Activated B cell treated with CpG ODN at 0.5 μM for 24 hours (primary cell): ENCODE data around the gene SYT6. TPM values are rescaled to one million over a fixed set of nuclear protein-coding genes. Genes with fewer than 3 reads are reported as not detected.

Experiments
- ATAC-seq: fragments of 200-7000 bp; cut with Tn5 transposase; one replicate; pipeline ENCODE4 v1.10.0; 2021; ENCODE audit warnings: low read depth, mild to moderate bottlenecking, moderate library complexity
- CTCF ChIA-PET: fragments of 350-600 bp; sonication (Branson Sonifier 250); formaldehyde crosslinking; loops from one replicate; lab custom pipeline; 2021; ENCODE audit warnings: antibody characterized with exemption; lab: Charles Lee
- POLR2A ChIA-PET: fragments of 350-600 bp; sonication (Branson Sonifier 250); formaldehyde crosslinking; loops from one replicate; lab custom pipeline; 2021; ENCODE audit warnings: antibody characterized with exemption; lab: Charles Lee
- DNase-seq: peaks from one replicate; pipeline ENCODE4 v3.0.0; 2022
- H3K27ac Mint-ChIP-seq: one replicate; pipeline ENCODE4 v1.8.0; 2020; ENCODE audit warnings: mixed read lengths
- H3K27me3 Mint-ChIP-seq: one replicate; pipeline ENCODE4 v1.8.0; 2021; ENCODE audit warnings: mixed read lengths
- H3K36me3 Mint-ChIP-seq: one replicate; pipeline ENCODE4 v1.8.0; 2021; ENCODE audit warnings: low read depth, mixed read lengths
- H3K4me1 Mint-ChIP-seq: one replicate; pipeline ENCODE4 v1.8.0; 2021; ENCODE audit warnings: mixed read lengths
- H3K4me3 Mint-ChIP-seq: one replicate; pipeline ENCODE4 v1.8.0; 2020; ENCODE audit warnings: mild to moderate bottlenecking, mixed read lengths
- H3K9me3 Mint-ChIP-seq: one replicate; pipeline ENCODE4 v1.8.0; 2020; ENCODE audit warnings: mixed read lengths
- CTCF ChIP-seq: fragments of 200-600 bp; IDR thresholded peaks from one replicate; pipeline ENCODE4 v1.8.0; 2022; ENCODE audit warnings: antibody characterized with exemption, mild to moderate bottlenecking
- intact Hi-C: fragments of 100-400 bp; cut with micrococcal nuclease; formaldehyde crosslinking; loops from one replicate; pipeline ENCODE4 v1.15.1; 2024
- total RNA-seq: library from RNA; stranded (reverse); gene quantifications from 2 replicates; pipeline ENCODE4 v1.2.3, GENCODE V29; 2022

The SYT6 gene
- total RNA-seq, 1 donor from 2014 or later: not detected

GRCh38 chr1:114113411-114114184 is 40.1 kb downstream of the SYT6 start:
- Mint-ChIP-seq H3K9me3 (no peaks in the 10 kb centered on the region), H3K4me3 (no peak overlapping the region), H3K27ac (no peak overlapping the region)

GRCh38 chr1:114112775-114113174 is 40.9 kb downstream of the SYT6 start:
- Mint-ChIP-seq H3K4me3 (no peak overlapping the region), H3K27me3 (peaks cover 8% of the 10 kb centered on the region), H3K9me3 (no peaks in the 10 kb centered on the region), H3K27ac (no peak overlapping the region), H3K36me3 (no peaks in the 10 kb centered on the region), H3K4me1 (no peaks in the 10 kb centered on the region)
- no peak for ATAC-seq
- intact Hi-C loops: no loop called here
- CTCF ChIA-PET: no interaction called here
- POLR2A ChIA-PET: no interaction called here
- TF ChIP-seq CTCF: no peak
- no peak for DNase-seq

More at GRCh38 chr1:114113411-114114184, 40.1 kb downstream of the SYT6 start:
- DNase-seq (no peak), ATAC-seq (no peak)
- H3K36me3 Mint-ChIP-seq: no peaks in the 10 kb centered on the region
- no peak for TF ChIP-seq CTCF
- no peaks in the 10 kb centered on the region for H3K4me1 Mint-ChIP-seq
- CTCF ChIA-PET: no interaction called here
- H3K27me3 Mint-ChIP-seq: peaks cover 8% of the 10 kb centered on the region
- intact Hi-C loops: no loop called here
- POLR2A ChIA-PET: no interaction called here

GRCh38 chr1:114111731-114112641 is 41.7 kb downstream of the SYT6 start:
- Mint-ChIP-seq H3K27me3 (peaks cover 6% of the 10 kb centered on the region), H3K36me3 (no peaks in the 10 kb centered on the region), H3K4me1 (no peaks in the 10 kb centered on the region), H3K27ac (no peak overlapping the region), H3K4me3 (no peak overlapping the region), H3K9me3 (no peaks in the 10 kb centered on the region)
- POLR2A ChIA-PET: no interaction called here
- intact Hi-C loops: loop anchor here (1.0 kb wide), 1 partner anchor 9 kb away; no protein-coding TSS in a partner anchor
- CTCF ChIA-PET: no interaction called here
- no peak for TF ChIP-seq CTCF
- DNase-seq (no peak), ATAC-seq (no peak)

GRCh38 chr1:114109981-114110380 is 43.7 kb downstream of the SYT6 start:
- H3K9me3 Mint-ChIP-seq: no peaks in the 10 kb centered on the region
- ChIA-PET CTCF (no interaction called here), POLR2A (no interaction called here)
- ATAC-seq (no peak), DNase-seq (no peak)
- intact Hi-C loops: no loop called here
- H3K27ac Mint-ChIP-seq: no peak overlapping the region
- H3K36me3 Mint-ChIP-seq: no peaks in the 10 kb centered on the region
- peaks cover 4% of the 10 kb centered on the region for H3K27me3 Mint-ChIP-seq
- H3K4me1 Mint-ChIP-seq: no peaks in the 10 kb centered on the region
- TF ChIP-seq CTCF: no peak
- no peak overlapping the region for H3K4me3 Mint-ChIP-seq

- CTCF ChIA-PET: no interaction called here
- ATAC-seq (no peak), DNase-seq (no peak)
- no peaks in the 10 kb centered on the region for H3K36me3 Mint-ChIP-seq
- peaks cover 4% of the 10 kb centered on the region for H3K27me3 Mint-ChIP-seq
- H3K4me1 Mint-ChIP-seq: no peaks in the 10 kb centered on the region
- TF ChIP-seq CTCF: no peak
- H3K4me3 Mint-ChIP-seq: no peak overlapping the region
- intact Hi-C loops: no loop called here
- no peak overlapping the region for H3K27ac Mint-ChIP-seq
- POLR2A ChIA-PET: no interaction called here
- H3K9me3 Mint-ChIP-seq: no peaks in the 10 kb centered on the region
Observed at GRCh38 chr1:114108751-114109255, 44.9 kb downstream of the SYT6 start.
